SK-N-SH (cell line): Measurements from ENCODE around the gene RAD23B. TPM values are rescaled to one million over a fixed set of nuclear protein-coding genes. Genes with fewer than 3 reads are reported as not detected.

Source experiments
- CTCF ChIA-PET: fragments of 300-600, 350-600 bp; formaldehyde crosslinking; extraction: SDS; loops from one replicate; lab custom pipeline; 2021; lab: Yijun Ruan, JAX
- POLR2A ChIA-PET: fragments of 350-600 bp; sonication (Branson Sonifier 250); formaldehyde crosslinking; extraction: SDS; loops from one replicate; lab custom pipeline; 2020; ENCODE audit warnings: antibody characterized with exemption, inconsistent platforms; lab: Yijun Ruan, JAX
- DNase-seq: peaks from one replicate; pipeline ENCODE4 v3.0.0; 2012
- H2AFZ ChIP-seq: fragments of 200-600 bp; sonication (generic); 2 replicates; pipeline ENCODE4 v1.8.1; 2016; ENCODE audit warnings: antibody characterized with exemption, mild to moderate bottlenecking, low read depth
- H3F3A ChIP-seq: fragments of 200-600 bp; sonication (generic); replicated peaks from 2 replicates; pipeline ENCODE3; 2016; ENCODE audit warnings: antibody characterized with exemption, mild to moderate bottlenecking; ENCODE audit not compliant: insufficient read depth
- H3K27ac ChIP-seq, 2 experiments: fragments of 200-500 bp in 1 of 2; fragments of 200-600 bp in 1 of 2; sonication (Bioruptor generic) in 1 of 2; sonication (generic), shearing (Covaris generic) in 1 of 2; 2 replicates each; pipeline versions ENCODE4 v1.5.1 to v1.6.1; 2014 to 2016; ENCODE audit warnings: low read depth in 2 of 2, inconsistent platforms in 1 of 2, low read length in 1 of 2, mild to moderate bottlenecking in 1 of 2, mixed read lengths in 1 of 2
- H3K27me3 ChIP-seq: fragments of 200-600 bp; sonication (generic), shearing (Covaris generic); 2 replicates; pipeline ENCODE4 v1.6.1; 2016; ENCODE audit warnings: mixed run types; ENCODE audit not compliant: insufficient read depth
- H3K36me3 ChIP-seq, 2 experiments: fragments of 200-500 bp in 1 of 2; fragments of 200-600 bp in 1 of 2; sonication (Bioruptor generic) in 1 of 2; sonication (generic) in 1 of 2; replicated peaks in 1 of 2; 2 replicates each; pipeline versions ENCODE3 to v1.5.1; 2014 to 2016; ENCODE audit warnings: low read length in 1 of 2, mild to moderate bottlenecking in 1 of 2; ENCODE audit not compliant: insufficient read depth in 2 of 2, control insufficient read depth in 1 of 2
- H3K4me1 ChIP-seq, 2 experiments: fragments of 200-500 bp in 1 of 2; fragments of 200-600 bp in 1 of 2; sonication (Bioruptor generic) in 1 of 2; sonication (generic), shearing (Covaris generic) in 1 of 2; 2 replicates each; pipeline versions ENCODE4 v1.5.1 to v1.6.1; 2014 to 2016; ENCODE audit warnings: low read depth in 1 of 2, low read length in 1 of 2, mixed run types in 1 of 2; ENCODE audit not compliant: insufficient read depth in 2 of 2, control insufficient read depth in 1 of 2
- H3K4me2 ChIP-seq: fragments of 200-600 bp; sonication (generic), shearing (Covaris generic); 2 replicates; pipeline ENCODE4 v1.6.1; 2017; ENCODE audit warnings: mixed run types
- H3K4me3 ChIP-seq, 2 experiments: fragments of 200-500 bp in 1 of 2; fragments of 200-600 bp in 1 of 2; sonication (Bioruptor generic) in 1 of 2; sonication (generic), shearing (Covaris generic) in 1 of 2; 2 replicates each; pipeline versions ENCODE4 v1.5.1 to v1.8.1; 2014 to 2016; ENCODE audit warnings: low read depth in 2 of 2, inconsistent platforms in 1 of 2, low read length in 1 of 2, mild to moderate bottlenecking in 1 of 2, mixed read lengths in 1 of 2, moderate library complexity in 1 of 2
- H3K79me2 ChIP-seq: fragments of 200-600 bp; sonication (generic); 2 replicates; pipeline ENCODE4 v1.8.1; 2017; ENCODE audit warnings: mild to moderate bottlenecking; ENCODE audit not compliant: insufficient read depth
- H3K9ac ChIP-seq: fragments of 200-600 bp; sonication (generic); 2 replicates; pipeline ENCODE4 v1.6.1; 2017; ENCODE audit warnings: mixed run types
- H3K9me2 ChIP-seq: fragments of 200-600 bp; sonication (generic); 2 replicates; pipeline ENCODE4 v1.6.1; 2017; ENCODE audit warnings: mixed run types
- H3K9me3 ChIP-seq: fragments of 200-600 bp; sonication (generic); 2 replicates; pipeline ENCODE4 v1.6.1; 2017; ENCODE audit warnings: mixed run types, mild to moderate bottlenecking, moderate library complexity
- H4K20me1 ChIP-seq: fragments of 200-600 bp; sonication (generic); 2 replicates; pipeline ENCODE4 v1.6.1; 2017; ENCODE audit warnings: mild to moderate bottlenecking, mixed run types; ENCODE audit not compliant: insufficient read depth
- ELF1 ChIP-seq: IDR thresholded peaks from 2 replicates; pipeline ENCODE4 v1.4.0; 2012
- EZH2phosphoT487 ChIP-seq: fragments of 200-600 bp; sonication (generic); IDR thresholded peaks from 2 replicates; pipeline ENCODE4 v1.6.1; 2017; ENCODE audit warnings: low read depth, mixed run types, mild to moderate bottlenecking, antibody characterized with exemption, moderate library complexity, borderline replicate concordance
- FOXM1 ChIP-seq: IDR thresholded peaks from 2 replicates; pipeline ENCODE4 v1.4.0; 2012; ENCODE audit warnings: low read depth, mild to moderate bottlenecking
- GABPA ChIP-seq: IDR thresholded peaks from 2 replicates; pipeline ENCODE4 v1.4.0; 2012; ENCODE audit warnings: low read depth, mild to moderate bottlenecking
- GATA2 ChIP-seq: sonication (generic); formaldehyde crosslinking; IDR thresholded peaks from 2 replicates; pipeline ENCODE4 v1.5.0; 2020; ENCODE audit warnings: mild to moderate bottlenecking, missing genetic modification reagents
- JUND ChIP-seq: IDR thresholded peaks from 2 replicates; pipeline ENCODE4 v1.4.0; 2012
- MXI1 ChIP-seq: IDR thresholded peaks from 2 replicates; pipeline ENCODE4 v1.6.1; 2012; ENCODE audit warnings: mild to moderate bottlenecking, low read depth, low read length, improper control_type of control experiment
- NFIC ChIP-seq: IDR thresholded peaks from 2 replicates; pipeline ENCODE4 v1.4.0; 2012; ENCODE audit warnings: borderline replicate concordance
- NRF1 ChIP-seq: IDR thresholded peaks from 2 replicates; pipeline ENCODE4 v1.6.1; 2012; ENCODE audit warnings: low read depth, mild to moderate bottlenecking, low read length
- POLR2AphosphoS5 ChIP-seq: IDR thresholded peaks from 2 replicates; pipeline ENCODE4 v1.6.1; 2012; ENCODE audit warnings: low read depth, low read length
- RAD21 ChIP-seq: IDR thresholded peaks from 2 replicates; pipeline ENCODE4 v1.6.1; 2012; ENCODE audit warnings: mild to moderate bottlenecking, low read length
- RXRA ChIP-seq: IDR thresholded peaks from 2 replicates; pipeline ENCODE4 v1.4.0; 2012; ENCODE audit warnings: low read depth, mild to moderate bottlenecking, borderline replicate concordance
- TAF1 ChIP-seq: IDR thresholded peaks from 2 replicates; pipeline ENCODE4 v1.6.1; 2012; ENCODE audit warnings: low read depth, mild to moderate bottlenecking, low read length, moderate library complexity, borderline replicate concordance
- WGBS: methylation state at CpG from one replicate; pipeline ENCODE4 v1.1.6; 2017; ENCODE audit warnings: low lambda C conversion rate; 5-methylcytosine and 5-hydroxymethylcytosine counted together
- polyA plus RNA-seq, 3 experiments: library from polyadenylated mRNA; depleted of rRNA; stranded (reverse); fragments of >200 nt; gene quantifications; 2 replicates each; pipeline ENCODE4 v1.2.3, GENCODE V29; 2012
- TF ChIP-seq, protein P1 (sequence below): fragments of 200-600 bp; sonication (generic); IDR thresholded peaks from 2 replicates; pipeline ENCODE4 v1.6.1; 2017; ENCODE audit warnings: antibody characterized with exemption, mild to moderate bottlenecking, moderate library complexity
- TF ChIP-seq, protein P2 (sequence below): IDR thresholded peaks from 2 replicates; pipeline ENCODE4 v1.4.0; 2012; ENCODE audit warnings: low read depth
- TF ChIP-seq, protein P3 (sequence below): IDR thresholded peaks from 2 replicates; pipeline ENCODE4 v1.4.0; 2012; ENCODE audit warnings: low read depth, borderline replicate concordance
- TF ChIP-seq, protein P4 (sequence below): fragments of 150-350 bp; IDR thresholded peaks from 2 replicates; pipeline ENCODE4 v1.6.1; 2016; ENCODE audit warnings: mild to moderate bottlenecking, low read depth, low read length

RAD23B gene
- polyA plus RNA-seq, 1 of the 3 experiments (the other 2 are of a cell fraction) = 62.9 TPM

DNA sequence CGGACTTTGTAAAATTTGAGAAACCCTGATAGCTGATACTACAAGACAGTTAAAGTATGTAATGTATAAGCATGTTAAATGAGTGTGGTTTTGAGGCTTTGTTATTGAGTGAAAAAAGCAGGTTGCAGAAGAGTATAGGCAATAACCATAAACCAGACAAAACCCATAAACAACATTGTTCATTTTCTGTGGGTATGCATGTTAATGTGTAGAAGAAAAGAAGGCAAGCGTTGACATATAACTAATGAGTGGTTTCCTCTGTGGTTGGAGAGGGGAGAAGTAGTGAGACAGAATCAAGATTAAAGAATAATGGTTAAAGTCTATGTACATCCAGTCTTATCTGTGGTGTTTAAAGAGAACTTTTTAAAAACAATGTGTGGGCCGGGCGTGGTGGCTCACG is 26.2 kb downstream of the RAD23B start:
- H3K27me3 ChIP-seq = no peaks in the 10 kb centered on the region
- no peaks in the 10 kb centered on the region for H3K9me2 ChIP-seq
- WGBS = 94% methylated on average over 5 of the region's 5 CpGs
- H3K27ac ChIP-seq = no peak overlapping the region
- H3K79me2 ChIP-seq = peaks cover 96% of the 10 kb centered on the region
- CTCF ChIA-PET = interaction anchor here (0.5 kb wide), 1 partner anchor 40 kb away, joined by 3 read pairs; no protein-coding TSS in a partner anchor
- H3F3A ChIP-seq = peaks cover 16% of the 10 kb centered on the region
- H2AFZ ChIP-seq = no peak overlapping the region
- no peaks in the 10 kb centered on the region for H3K9me3 ChIP-seq
- no peak for DNase-seq
- H4K20me1 ChIP-seq = peaks cover 84% of the 10 kb centered on the region
- no peak overlapping the region for H3K9ac ChIP-seq
- no peak overlapping the region for H3K4me2 ChIP-seq
- H3K4me1 ChIP-seq = no peaks in the 10 kb centered on the region; a peak in 1 of 4 replicates
- H3K36me3 ChIP-seq = peaks cover 70 to 71% of the 10 kb centered on the region in 2 experiments
- TF ChIP-seq MXI1 = no peak
- TF ChIP-seq, protein P1, sequence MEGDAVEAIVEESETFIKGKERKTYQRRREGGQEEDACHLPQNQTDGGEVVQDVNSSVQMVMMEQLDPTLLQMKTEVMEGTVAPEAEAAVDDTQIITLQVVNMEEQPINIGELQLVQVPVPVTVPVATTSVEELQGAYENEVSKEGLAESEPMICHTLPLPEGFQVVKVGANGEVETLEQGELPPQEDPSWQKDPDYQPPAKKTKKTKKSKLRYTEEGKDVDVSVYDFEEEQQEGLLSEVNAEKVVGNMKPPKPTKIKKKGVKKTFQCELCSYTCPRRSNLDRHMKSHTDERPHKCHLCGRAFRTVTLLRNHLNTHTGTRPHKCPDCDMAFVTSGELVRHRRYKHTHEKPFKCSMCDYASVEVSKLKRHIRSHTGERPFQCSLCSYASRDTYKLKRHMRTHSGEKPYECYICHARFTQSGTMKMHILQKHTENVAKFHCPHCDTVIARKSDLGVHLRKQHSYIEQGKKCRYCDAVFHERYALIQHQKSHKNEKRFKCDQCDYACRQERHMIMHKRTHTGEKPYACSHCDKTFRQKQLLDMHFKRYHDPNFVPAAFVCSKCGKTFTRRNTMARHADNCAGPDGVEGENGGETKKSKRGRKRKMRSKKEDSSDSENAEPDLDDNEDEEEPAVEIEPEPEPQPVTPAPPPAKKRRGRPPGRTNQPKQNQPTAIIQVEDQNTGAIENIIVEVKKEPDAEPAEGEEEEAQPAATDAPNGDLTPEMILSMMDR = no peak
- no peak for TF ChIP-seq POLR2AphosphoS5
- no peak for TF ChIP-seq NFIC
- TF ChIP-seq, protein P2, sequence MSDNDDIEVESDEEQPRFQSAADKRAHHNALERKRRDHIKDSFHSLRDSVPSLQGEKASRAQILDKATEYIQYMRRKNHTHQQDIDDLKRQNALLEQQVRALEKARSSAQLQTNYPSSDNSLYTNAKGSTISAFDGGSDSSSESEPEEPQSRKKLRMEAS = no peak
- TF ChIP-seq, protein P3, sequence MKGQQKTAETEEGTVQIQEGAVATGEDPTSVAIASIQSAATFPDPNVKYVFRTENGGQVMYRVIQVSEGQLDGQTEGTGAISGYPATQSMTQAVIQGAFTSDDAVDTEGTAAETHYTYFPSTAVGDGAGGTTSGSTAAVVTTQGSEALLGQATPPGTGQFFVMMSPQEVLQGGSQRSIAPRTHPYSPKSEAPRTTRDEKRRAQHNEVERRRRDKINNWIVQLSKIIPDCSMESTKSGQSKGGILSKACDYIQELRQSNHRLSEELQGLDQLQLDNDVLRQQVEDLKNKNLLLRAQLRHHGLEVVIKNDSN = no peak
- no peak for TF ChIP-seq JUND
- TF ChIP-seq NRF1 = no peak
- no peak for TF ChIP-seq GATA2 (CRISPR knock-in tag)
- TF ChIP-seq EZH2phosphoT487 = no peak
- no peak overlapping the region for H3K4me3 ChIP-seq
- POLR2A ChIA-PET = no interaction called here

DNA sequence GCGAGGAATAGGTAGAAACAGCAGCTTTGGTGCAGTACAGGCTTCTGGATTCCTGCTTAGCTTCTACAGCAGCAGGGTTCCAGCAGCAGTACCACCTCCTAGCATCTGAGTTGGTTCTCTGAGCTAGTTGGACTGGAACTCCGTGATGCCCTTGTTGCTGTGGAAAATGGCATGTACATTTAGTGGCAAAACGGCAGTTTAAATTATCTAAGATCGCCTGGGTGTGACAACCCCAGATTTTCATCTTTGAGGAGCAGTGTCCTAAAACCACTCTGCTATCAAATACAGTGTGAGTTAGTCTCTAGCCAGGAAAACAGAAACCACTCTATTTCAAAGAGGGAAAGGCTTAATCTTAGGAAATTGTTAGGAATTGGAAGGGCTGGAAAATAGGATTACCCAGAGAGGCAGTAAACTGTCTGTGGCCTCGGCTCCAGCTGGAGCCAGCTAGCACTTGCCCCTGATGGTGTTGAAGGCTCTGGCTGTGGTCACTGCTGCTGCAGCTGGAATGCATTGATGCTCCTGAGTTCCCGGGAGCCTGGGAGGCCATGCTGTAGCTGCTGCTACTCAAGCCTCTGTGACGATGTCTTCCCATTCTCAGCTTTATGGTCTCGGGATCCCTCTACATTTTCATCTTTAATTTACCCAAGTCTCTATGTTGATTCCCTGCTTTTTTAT is 29.4 kb downstream of the RAD23B start:
- no peak overlapping the region for H3K4me2 ChIP-seq
- DNase-seq = no peak
- H3K9me2 ChIP-seq = no peaks in the 10 kb centered on the region
- CTCF ChIA-PET = interaction anchor here (1.1 kb wide), 1 partner anchor 29 kb away, joined by 5 read pairs; no protein-coding TSS in a partner anchor
- peaks cover 59% of the 10 kb centered on the region in 2 experiments for H3K36me3 ChIP-seq
- no peak overlapping the region for H3K9ac ChIP-seq
- H3K9me3 ChIP-seq = no peaks in the 10 kb centered on the region
- H3K4me3 ChIP-seq = no peak overlapping the region
- peaks cover 86% of the 10 kb centered on the region for H4K20me1 ChIP-seq
- TF ChIP-seq, protein P1 = no peak
- TF ChIP-seq ELF1 = no peak
- TF ChIP-seq FOXM1 = no peak
- TF ChIP-seq, protein P4, sequence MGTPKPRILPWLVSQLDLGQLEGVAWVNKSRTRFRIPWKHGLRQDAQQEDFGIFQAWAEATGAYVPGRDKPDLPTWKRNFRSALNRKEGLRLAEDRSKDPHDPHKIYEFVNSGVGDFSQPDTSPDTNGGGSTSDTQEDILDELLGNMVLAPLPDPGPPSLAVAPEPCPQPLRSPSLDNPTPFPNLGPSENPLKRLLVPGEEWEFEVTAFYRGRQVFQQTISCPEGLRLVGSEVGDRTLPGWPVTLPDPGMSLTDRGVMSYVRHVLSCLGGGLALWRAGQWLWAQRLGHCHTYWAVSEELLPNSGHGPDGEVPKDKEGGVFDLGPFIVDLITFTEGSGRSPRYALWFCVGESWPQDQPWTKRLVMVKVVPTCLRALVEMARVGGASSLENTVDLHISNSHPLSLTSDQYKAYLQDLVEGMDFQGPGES = no peak
- no peak for TF ChIP-seq NFIC
- no peak for TF ChIP-seq TAF1
- TF ChIP-seq RAD21 = no peak
- no peak for TF ChIP-seq GABPA
- TF ChIP-seq RXRA = no peak
- TF ChIP-seq, protein P2 = no peak
- TF ChIP-seq, all 33 proteins: peak for 0
- Histone ChIP-seq H3K79me2 (peaks cover 98% of the 10 kb centered on the region), H2AFZ (no peak overlapping the region), H3K27me3 (no peaks in the 10 kb centered on the region), H3K4me1 (no peaks in the 10 kb centered on the region), H3F3A (peaks cover 11% of the 10 kb centered on the region), H3K27ac (no peak overlapping the region)
- 95% methylated on average over 8 of the region's 8 CpGs for WGBS
- POLR2A ChIA-PET = no interaction called here
